ENCODE data around the gene OOEP.
"Not testable (repeated sequence)": the region's sequence is repeated elsewhere in the genome, so short reads cannot be mapped to it uniquely, and the experiment has no call there.

OOEP gene

DNA sequence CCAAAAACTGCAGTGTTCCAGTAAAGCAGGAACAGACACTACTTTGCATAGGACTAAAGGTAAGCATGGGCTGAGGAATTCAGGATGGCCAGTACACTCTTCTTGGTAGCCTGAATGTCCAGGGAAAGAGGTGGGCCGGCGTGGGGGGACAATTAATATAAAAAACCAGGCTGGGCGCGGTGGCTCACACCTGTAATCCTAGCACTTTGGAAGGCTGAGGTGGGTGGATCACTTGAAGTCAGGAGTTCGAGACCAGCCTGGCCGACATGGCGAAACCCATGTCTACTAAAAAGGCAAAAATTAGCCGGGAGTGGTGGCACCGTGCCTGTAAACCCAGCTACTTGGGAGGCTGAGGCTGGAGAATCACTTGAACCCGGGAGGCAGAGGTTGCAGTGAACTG is 11.8 kb upstream of the OOEP start:
- not testable (repeated sequence) for H3K36me3 Mint-ChIP-seq; H3K4me3 Mint-ChIP-seq; H3K27ac Mint-ChIP-seq; H3K9me3 Mint-ChIP-seq; H3K27me3 Mint-ChIP-seq; ATAC-seq (ENCODE audit: low read depth); H3K4me1 Mint-ChIP-seq; DNase-seq (ENCODE audit: low spot score in 2 of 2)

GRCh38 chr6:73377225-73377624 is 7.5 kb upstream of the OOEP start:
- Mint-ChIP-seq H3K36me3 (no peaks in the 10 kb centered on the region), H3K4me3 (no peak overlapping the region), H3K9me3 (no peaks in the 10 kb centered on the region), H3K27me3 (no peaks in the 10 kb centered on the region), H3K4me1 (no peaks in the 10 kb centered on the region), H3K27ac (peak overlapping the region; percentile 28)
- ATAC-seq (ENCODE audit: low read depth), result no peak
- DNase-seq (ENCODE audit: low spot score in 2 of 2), result no peak

- no peaks in the 10 kb centered on the region for H3K27me3 Mint-ChIP-seq
- no peaks in the 10 kb centered on the region for H3K36me3 Mint-ChIP-seq
- DNase-seq (ENCODE audit: low spot score in 2 of 2) (no peak), ATAC-seq (ENCODE audit: low read depth) (no peak)
- no peak overlapping the region for H3K27ac Mint-ChIP-seq
- no peaks in the 10 kb centered on the region for H3K4me1 Mint-ChIP-seq
- no peaks in the 10 kb centered on the region for H3K9me3 Mint-ChIP-seq
- no peak overlapping the region for H3K4me3 Mint-ChIP-seq
Observed at GRCh38 chr6:73375216-73375615, 5.5 kb upstream of the OOEP start.

DNA sequence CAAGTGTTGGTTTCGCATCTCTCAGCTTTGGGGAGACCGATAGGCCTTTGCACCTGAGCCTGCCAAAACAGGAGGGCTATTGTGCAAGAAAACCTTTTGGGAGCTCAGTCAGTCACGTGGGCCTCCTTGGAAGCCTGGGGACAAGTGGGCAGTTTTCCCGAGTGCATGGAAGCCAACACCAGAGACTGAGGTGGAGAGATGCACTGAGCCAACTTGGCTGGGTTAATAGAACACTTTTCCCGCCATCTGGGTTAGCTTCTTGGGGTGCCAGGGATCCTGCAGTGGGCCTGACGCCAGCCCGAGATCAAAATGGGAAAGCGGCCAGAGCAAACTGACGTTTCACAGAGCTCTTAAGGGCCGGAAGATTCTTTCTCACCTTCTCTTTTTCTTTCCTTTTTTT is 2.8 kb upstream of the OOEP start:
- Mint-ChIP-seq H3K4me3 (no peak overlapping the region), H3K4me1 (no peaks in the 10 kb centered on the region), H3K36me3 (no peaks in the 10 kb centered on the region), H3K27me3 (no peaks in the 10 kb centered on the region), H3K9me3 (peaks cover 1% of the 10 kb centered on the region), H3K27ac (no peak overlapping the region)
- no peak for ATAC-seq (ENCODE audit: low read depth)
- DNase-seq (ENCODE audit: low spot score in 2 of 2), result no peak

- no peaks in the 10 kb centered on the region for H3K36me3 Mint-ChIP-seq
- no peak overlapping the region for H3K4me3 Mint-ChIP-seq
- H3K27me3 Mint-ChIP-seq, result no peaks in the 10 kb centered on the region
- H3K4me1 Mint-ChIP-seq, result no peaks in the 10 kb centered on the region
- H3K9me3 Mint-ChIP-seq, result peaks cover 1% of the 10 kb centered on the region
- DNase-seq (ENCODE audit: low spot score in 2 of 2) (no peak), ATAC-seq (ENCODE audit: low read depth) (no peak)
- H3K27ac Mint-ChIP-seq, result no peak overlapping the region
Observed at GRCh38 chr6:73371984-73372383, 2.3 kb upstream of the OOEP start.

DNA sequence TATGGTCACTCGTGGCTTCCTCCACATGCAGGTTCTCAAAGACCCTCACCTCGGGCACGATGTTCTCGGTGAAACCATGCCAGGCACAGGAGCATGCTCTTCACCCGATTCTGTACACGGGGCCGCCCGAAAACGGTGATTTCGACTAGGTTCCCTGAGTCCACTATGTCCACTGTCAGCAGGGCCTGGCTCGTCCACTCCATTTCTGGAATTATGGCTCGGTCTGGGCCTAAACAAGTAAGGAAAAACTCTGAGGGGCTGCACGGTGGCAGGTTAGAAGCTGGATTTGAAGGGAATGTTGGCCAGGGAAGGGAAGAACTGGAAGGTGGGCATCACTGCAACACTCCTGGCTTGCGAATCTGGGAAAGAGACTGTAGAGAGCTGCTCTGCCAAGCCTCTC is 540 bp downstream of the OOEP start:
- Mint-ChIP-seq H3K36me3 (no peaks in the 10 kb centered on the region), H3K27ac (no peak overlapping the region), H3K27me3 (peaks cover 3% of the 10 kb centered on the region), H3K4me1 (no peaks in the 10 kb centered on the region), H3K4me3 (no peak overlapping the region), H3K9me3 (peaks cover 1% of the 10 kb centered on the region)
- no peak for DNase-seq (ENCODE audit: low spot score in 2 of 2)
- ATAC-seq (ENCODE audit: low read depth), result no peak

DNA sequence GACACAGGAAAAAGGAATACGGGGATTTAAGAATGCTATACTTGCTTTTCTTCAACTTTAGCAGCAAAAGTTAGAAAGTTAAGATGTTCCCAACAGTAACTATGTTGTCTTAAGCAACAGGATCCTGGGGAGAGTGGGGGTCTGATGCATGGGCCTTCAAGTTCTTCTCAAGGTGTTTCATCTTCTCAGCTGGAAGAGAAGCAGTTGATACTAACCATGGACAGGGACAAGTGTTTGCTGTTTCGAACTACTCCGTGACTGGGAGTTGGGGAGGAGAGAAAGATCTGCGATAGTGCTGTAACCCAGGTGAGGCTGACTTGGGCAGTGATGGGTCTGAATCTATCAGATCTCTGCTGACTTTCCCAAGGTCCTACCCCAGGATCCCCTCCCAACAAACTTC is 1.0 kb downstream of the OOEP start:
- H3K4me3 Mint-ChIP-seq, result no peak overlapping the region
- peaks cover 1% of the 10 kb centered on the region for H3K9me3 Mint-ChIP-seq
- H3K27me3 Mint-ChIP-seq, result peaks cover 3% of the 10 kb centered on the region
- no peaks in the 10 kb centered on the region for H3K4me1 Mint-ChIP-seq
- DNase-seq (ENCODE audit: low spot score in 2 of 2) (no peak), ATAC-seq (ENCODE audit: low read depth) (no peak)
- H3K27ac Mint-ChIP-seq, result no peak overlapping the region
- no peaks in the 10 kb centered on the region for H3K36me3 Mint-ChIP-seq

- H3K9me3 Mint-ChIP-seq, result peaks cover 1% of the 10 kb centered on the region
- DNase-seq (ENCODE audit: low spot score in 2 of 2) (no peak), ATAC-seq (ENCODE audit: low read depth) (no peak)
- peaks cover 3% of the 10 kb centered on the region for H3K27me3 Mint-ChIP-seq
- H3K4me1 Mint-ChIP-seq, result no peaks in the 10 kb centered on the region
- no peak overlapping the region for H3K27ac Mint-ChIP-seq
- no peaks in the 10 kb centered on the region for H3K36me3 Mint-ChIP-seq
- H3K4me3 Mint-ChIP-seq, result no peak overlapping the region
Observed at GRCh38 chr6:73367761-73368355, 1.8 kb downstream of the OOEP start.

GRCh38 chr6:73364549-73364948 is 5.1 kb downstream of the OOEP start:
- Mint-ChIP-seq H3K36me3 (no peaks in the 10 kb centered on the region), H3K4me3 (no peak overlapping the region), H3K4me1 (no peaks in the 10 kb centered on the region), H3K27ac (no peak overlapping the region), H3K27me3 (peaks cover 3% of the 10 kb centered on the region), H3K9me3 (no peaks in the 10 kb centered on the region)
- ATAC-seq (ENCODE audit: low read depth) (no peak), DNase-seq (ENCODE audit: low spot score in 2 of 2) (no peak)

DNA sequence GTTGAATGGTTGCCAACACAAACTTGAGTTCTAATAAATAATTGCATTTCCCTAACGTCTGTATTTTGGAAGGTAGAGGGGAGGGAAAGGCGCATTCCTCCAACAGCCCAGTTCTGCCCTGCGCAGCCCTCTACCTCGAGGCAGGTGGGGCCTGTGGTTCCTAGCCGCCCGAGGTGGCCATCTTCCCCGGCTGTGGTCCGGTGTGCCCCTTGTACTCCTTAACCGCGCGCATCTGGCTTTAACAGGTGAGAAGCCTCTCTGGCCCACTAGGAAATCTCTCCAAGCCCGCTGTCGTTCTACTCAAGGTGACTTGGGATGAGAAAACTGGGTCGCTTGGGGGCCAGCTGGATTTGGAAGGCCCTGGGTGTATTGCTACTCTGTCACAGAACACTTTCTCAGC is 5.6 kb downstream of the OOEP start:
- Mint-ChIP-seq H3K27ac (no peak overlapping the region), H3K27me3 (peaks cover 4% of the 10 kb centered on the region), H3K36me3 (no peaks in the 10 kb centered on the region), H3K4me1 (no peaks in the 10 kb centered on the region), H3K9me3 (no peaks in the 10 kb centered on the region), H3K4me3 (no peak overlapping the region)
- DNase-seq (ENCODE audit: low spot score in 2 of 2) (no peak), ATAC-seq (ENCODE audit: low read depth) (no peak)

GRCh38 chr6:73363537-73363875 is 6.2 kb downstream of the OOEP start:
- Mint-ChIP-seq H3K27ac (no peak overlapping the region), H3K9me3 (no peaks in the 10 kb centered on the region), H3K27me3 (peaks cover 4% of the 10 kb centered on the region), H3K36me3 (no peaks in the 10 kb centered on the region), H3K4me3 (no peak overlapping the region), H3K4me1 (no peaks in the 10 kb centered on the region)
- ATAC-seq (ENCODE audit: low read depth) (no peak), DNase-seq (ENCODE audit: low spot score in 2 of 2) (no peak)

GRCh38 chr6:73362869-73363536 is 6.7 kb downstream of the OOEP start:
- H3K9me3 Mint-ChIP-seq, result no peaks in the 10 kb centered on the region
- no peak overlapping the region for H3K4me3 Mint-ChIP-seq
- no peak overlapping the region for H3K27ac Mint-ChIP-seq
- no peak for ATAC-seq (ENCODE audit: low read depth)
- no peaks in the 10 kb centered on the region for H3K36me3 Mint-ChIP-seq
- peaks cover 7% of the 10 kb centered on the region for H3K27me3 Mint-ChIP-seq
- no peaks in the 10 kb centered on the region for H3K4me1 Mint-ChIP-seq
- no peak for DNase-seq (ENCODE audit: low spot score in 2 of 2)

DNA sequence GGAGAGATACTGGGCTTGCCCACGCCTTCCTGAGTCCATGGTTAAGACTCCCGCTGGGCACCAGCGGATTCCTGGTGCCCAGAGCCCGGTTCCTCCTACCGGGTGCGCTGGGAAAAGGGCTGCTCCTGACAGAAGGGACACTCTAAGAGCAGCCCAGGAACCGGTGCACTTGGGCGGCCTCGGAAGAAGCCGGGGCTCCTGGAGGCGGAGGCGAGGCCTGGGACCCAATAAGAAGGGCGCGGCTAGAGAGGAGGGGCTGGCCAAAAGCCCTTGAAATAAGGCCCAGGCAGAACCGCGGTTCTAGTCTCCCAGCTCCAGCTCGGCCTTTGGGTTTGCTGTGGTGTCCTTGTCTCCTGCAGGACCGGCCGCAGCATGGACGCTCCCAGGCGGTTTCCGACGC is 7.3 kb downstream of the OOEP start, which contains the start of gene KHDC3L:
Gene KHDC3L, plus strand, starts transcription at position 301 of the 400 bp plus-strand sequence. Its CDS starts 72 bp downstream, at position 373.
- Mint-ChIP-seq H3K9me3 (no peaks in the 10 kb centered on the region), H3K4me1 (no peaks in the 10 kb centered on the region), H3K27me3 (peaks cover 8% of the 10 kb centered on the region), H3K27ac (no peak within 1 kb of the TSS), H3K4me3 (no peak within 1 kb of the TSS), H3K36me3 (no peaks in the 10 kb centered on the region)
- ATAC-seq (ENCODE audit: low read depth), result no peak
- no peak for DNase-seq (ENCODE audit: low spot score in 2 of 2)

DNA sequence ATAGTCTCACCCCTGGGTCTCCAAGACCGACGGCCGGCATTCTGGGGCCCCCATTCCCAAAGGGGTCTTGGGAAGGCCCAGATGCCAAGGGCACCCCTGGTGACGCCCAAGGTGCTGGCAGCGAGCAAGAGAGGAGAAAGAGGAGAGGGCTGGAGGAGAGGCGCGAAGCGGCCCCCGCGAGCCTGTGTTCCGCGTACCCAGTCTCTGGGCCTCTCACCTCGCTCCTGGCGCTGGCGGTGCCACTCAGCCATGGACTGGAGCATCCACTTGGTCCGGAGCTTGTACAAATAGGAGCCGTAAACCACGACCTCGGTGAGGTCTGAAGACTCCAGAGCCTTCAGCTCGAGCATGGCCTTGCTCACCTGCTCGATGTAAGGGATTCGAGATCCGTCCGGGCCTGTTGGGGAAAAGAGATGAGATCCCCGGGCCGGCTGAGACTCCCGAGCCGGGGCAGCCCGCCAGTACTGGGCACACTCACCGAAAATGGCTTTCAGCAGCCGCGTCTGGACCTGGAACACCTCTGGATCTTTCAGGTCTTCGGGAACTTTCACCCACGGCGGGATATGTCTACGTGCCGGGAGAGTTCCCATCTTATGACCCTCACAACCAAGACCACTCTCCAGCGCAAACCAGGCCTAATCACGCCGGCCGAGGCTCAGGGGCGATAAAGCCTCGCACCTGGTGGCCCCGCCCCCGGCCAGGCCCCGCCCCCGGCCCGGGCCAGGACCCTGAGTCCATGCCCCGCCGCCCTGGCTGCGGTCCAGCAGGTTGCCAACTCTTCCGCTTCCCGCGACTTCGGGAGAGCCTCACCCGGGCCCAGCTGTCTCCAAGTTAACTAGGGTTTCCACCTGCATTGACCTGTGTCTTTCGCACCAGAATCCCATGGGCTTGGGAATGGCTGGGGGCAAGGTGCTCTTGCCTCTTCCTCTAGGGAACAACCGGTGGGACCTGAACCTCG is 15.8 kb downstream of the OOEP start, which contains the start of gene DPPA5:
Gene DPPA5, minus strand, starts transcription at position 641 of the 958 bp plus-strand sequence. Its CDS starts 51 bp downstream, at position 590.
- Mint-ChIP-seq H3K36me3 (no peaks in the 10 kb centered on the region), H3K27me3 (peaks cover 15% of the 10 kb centered on the region), H3K4me3 (no peak within 1 kb of the TSS), H3K9me3 (no peaks in the 10 kb centered on the region), H3K27ac (no peak within 1 kb of the TSS), H3K4me1 (no peaks in the 10 kb centered on the region)
- ATAC-seq (ENCODE audit: low read depth), result no peak
- DNase-seq (ENCODE audit: low spot score in 2 of 2), result no peak

All from memory B cell (primary cell).